HG03342 (cell line): ENCODE results near the gene SUCO.
"Not testable (repeated sequence)": the region's sequence is repeated elsewhere in the genome, so short reads cannot be mapped to it uniquely, and the experiment has no call there.

Source experiments
- ATAC-seq: cut with Tn5 transposase; IDR thresholded peaks from one replicate; pipeline ENCODE4 v1.9.1; 2021; ENCODE audit warnings: mild to moderate bottlenecking, moderate library complexity; ENCODE audit not compliant: unreplicated experiment

Gene SUCO

GRCh38 chr1:172605641-172606040 is 72.7 kb downstream of the SUCO start:
- ATAC-seq: no peak

GRCh38 chr1:172607145-172607544 is 74.2 kb downstream of the SUCO start:
- no peak for ATAC-seq

- ATAC-seq: no peak
Observed at GRCh38 chr1:172608098-172608601, 75.2 kb downstream of the SUCO start.

GRCh38 chr1:172609528-172609927 is 76.6 kb downstream of the SUCO start:
- ATAC-seq: no peak

GRCh38 chr1:172612478-172612877 is 79.5 kb downstream of the SUCO start:
- ATAC-seq: no peak

- ATAC-seq: no peak
Observed at GRCh38 chr1:172613294-172613693, 80.3 kb downstream of the SUCO start.

- ATAC-seq: no peak
Observed at GRCh38 chr1:172616195-172616594, 83.2 kb downstream of the SUCO start.

- ATAC-seq: no peak
Observed at GRCh38 chr1:172616636-172617035, 83.7 kb downstream of the SUCO start.

GRCh38 chr1:172620603-172621002 is 87.7 kb downstream of the SUCO start:
- ATAC-seq: not testable (repeated sequence)

- no peak for ATAC-seq
Observed at GRCh38 chr1:172622541-172622940, 89.6 kb downstream of the SUCO start.

- no peak for ATAC-seq
Observed at GRCh38 chr1:172623748-172624147, 90.8 kb downstream of the SUCO start.

- ATAC-seq: no peak
Observed at GRCh38 chr1:172626845-172627244, 93.9 kb downstream of the SUCO start.

- no peak for ATAC-seq
Observed at GRCh38 chr1:172627702-172628101, 94.8 kb downstream of the SUCO start.

- no peak for ATAC-seq
Observed at GRCh38 chr1:172628401-172628800, 95.5 kb downstream of the SUCO start.

- no peak for ATAC-seq
Observed at GRCh38 chr1:172629170-172629569, 96.2 kb downstream of the SUCO start.

GRCh38 chr1:172629638-172630037 is 96.7 kb downstream of the SUCO start:
- no peak for ATAC-seq

- no peak for ATAC-seq
Observed at GRCh38 chr1:172630056-172630818, 97.3 kb downstream of the SUCO start.

- no peak for ATAC-seq
Observed at GRCh38 chr1:172630868-172631267, 97.9 kb downstream of the SUCO start.

- ATAC-seq: no peak
Observed at GRCh38 chr1:172637522-172637921, 104.6 kb downstream of the SUCO start.

GRCh38 chr1:172638249-172638648 is 105.3 kb downstream of the SUCO start:
- no peak for ATAC-seq

GRCh38 chr1:172638885-172639831 is 106.2 kb downstream of the SUCO start:
- ATAC-seq: no peak

- no peak for ATAC-seq
Observed at GRCh38 chr1:172640111-172640510, 107.2 kb downstream of the SUCO start.
